Testis (tissue), 2 donors: ENCODE data around the gene VAMP4.

ENCODE experiments used
- CTCF ChIP-seq, 3 experiments: fragments of 450-650 bp in 2 of 3; fragments of 200-600 bp in 1 of 3; sonication (generic) in 1 of 3; IDR thresholded peaks; one replicate each; pipeline ENCODE4 v1.5.1; 2016 to 2019; ENCODE audit warnings: antibody characterized with exemption in 3 of 3, mild to moderate bottlenecking in 2 of 3, moderate library complexity in 1 of 3
- POLR2A ChIP-seq: fragments of 450-650 bp; IDR thresholded peaks from one replicate; pipeline ENCODE4 v1.6.1; 2017; ENCODE audit warnings: antibody characterized with exemption, mild to moderate bottlenecking, moderate library complexity

- TF ChIP-seq CTCF (IDR thresholded peaks at IDR 0.05) = no peak
- TF ChIP-seq POLR2A = no peak
These were observed 67.1 kb downstream of the VAMP4 start for GRCh38 chr1:171674431-171675405.
